Astrocyte of the hippocampus (primary cell): ENCODE measurements around the gene ENGASE.
"Not testable (repeated sequence)": the region's sequence is repeated elsewhere in the genome, so short reads cannot be mapped to it uniquely, and the experiment has no call there.

Experiments used
- DNase-seq: peaks from one replicate; pipeline ENCODE4 v3.0.0; 2011; ENCODE audit warnings: low read depth, low spot score

Gene ENGASE

GRCh38 chr17:79074649-79075445 lies at the start of gene ENGASE:
ENGASE (plus strand) TSS chr17:79074824; CDS start chr17:79074945, 121 bp downstream.
- DNase-seq: peak; percentile 97

GRCh38 chr17:79024901-79025737 lies 49.5 kb upstream of the ENGASE start:
- no peak for DNase-seq

- peak; percentile 40 for DNase-seq
These were observed 48.0 kb upstream of the ENGASE start for GRCh38 chr17:79026376-79027273.

- DNase-seq: no peak
These were observed 47.2 kb upstream of the ENGASE start for GRCh38 chr17:79027274-79027924.

- peak; percentile 58 for DNase-seq
These were observed 46.6 kb upstream of the ENGASE start for GRCh38 chr17:79027925-79028491.

GRCh38 chr17:79028496-79029326 lies 45.9 kb upstream of the ENGASE start:
- no peak for DNase-seq

- no peak for DNase-seq
These were observed 45.2 kb upstream of the ENGASE start for GRCh38 chr17:79029327-79030009.

- not testable (repeated sequence) for DNase-seq
These were observed 44.0 kb upstream of the ENGASE start for GRCh38 chr17:79030636-79031035.

- DNase-seq: no peak
These were observed 42.4 kb upstream of the ENGASE start for GRCh38 chr17:79031996-79032875.

- DNase-seq: no peak
These were observed 41.5 kb upstream of the ENGASE start for GRCh38 chr17:79033046-79033616.

- no peak for DNase-seq
These were observed 40.7 kb upstream of the ENGASE start for GRCh38 chr17:79033741-79034501.

GRCh38 chr17:79034931-79035485 lies 39.6 kb upstream of the ENGASE start:
- no peak for DNase-seq

GRCh38 chr17:79035686-79036085 lies 38.9 kb upstream of the ENGASE start:
- no peak for DNase-seq

- no peak for DNase-seq
These were observed 38.4 kb upstream of the ENGASE start for GRCh38 chr17:79036181-79036580.

GRCh38 chr17:79036596-79036995 lies 38.0 kb upstream of the ENGASE start:
- peak; percentile 83 for DNase-seq

- DNase-seq: peak; percentile 52
These were observed 36.0 kb upstream of the ENGASE start for GRCh38 chr17:79038545-79039135.
